T-helper 17 cell (primary cell): ENCODE measurements around the gene CCDC57. TPM values are rescaled to one million over a fixed set of nuclear protein-coding genes. Genes with fewer than 3 reads are reported as not detected.
A peak's percentile ranks its signal among the peaks of the same experiment; 100 is the strongest.

Experiments used
- ATAC-seq: fragments of 150-1000 bp; cut with Tn5 transposase; 2 replicates; pipeline ENCODE4 v1.10.0; 2021; ENCODE audit warnings: mild to moderate bottlenecking, moderate library complexity
- DNase-seq, 3 donors: peaks; one replicate each; pipeline versions ENCODE4 v3.0.0 to v3.0.0-alpha.2; 2020 to 2021
- H3K9me3 ChIP-seq: one replicate; pipeline ENCODE4 v1.7.0; 2013; ENCODE audit warnings: low read length, mild to moderate bottlenecking; ENCODE audit not compliant: control insufficient read depth, poor library complexity, severe bottlenecking
- H3K27ac Mint-ChIP-seq: one replicate; pipeline ENCODE4 v1.8.0; 2022; ENCODE audit warnings: mild to moderate bottlenecking, moderate library complexity, mixed read lengths
- H3K27me3 Mint-ChIP-seq: one replicate; pipeline ENCODE4 v1.8.0; 2022; ENCODE audit warnings: mixed read lengths
- H3K36me3 Mint-ChIP-seq: one replicate; pipeline ENCODE4 v1.8.0; 2022; ENCODE audit warnings: low read depth, mixed read lengths
- H3K4me1 Mint-ChIP-seq: one replicate; pipeline ENCODE4 v1.8.0; 2022; ENCODE audit warnings: mild to moderate bottlenecking, mixed read lengths
- H3K4me3 Mint-ChIP-seq: one replicate; pipeline ENCODE4 v1.8.0; 2022; ENCODE audit warnings: mild to moderate bottlenecking, moderate library complexity, mixed read lengths
- total RNA-seq, 4 donors: library from RNA in 2 of 4; stranded (reverse) in 2 of 4; gene quantifications; one replicate each; pipeline ENCODE4 v1.2.3 and lab custom pipeline; 2022 to 2026

Gene CCDC57
- total RNA-seq, 2 donors from 2014 or later, result 79.1 to 89.0 TPM

DNA sequence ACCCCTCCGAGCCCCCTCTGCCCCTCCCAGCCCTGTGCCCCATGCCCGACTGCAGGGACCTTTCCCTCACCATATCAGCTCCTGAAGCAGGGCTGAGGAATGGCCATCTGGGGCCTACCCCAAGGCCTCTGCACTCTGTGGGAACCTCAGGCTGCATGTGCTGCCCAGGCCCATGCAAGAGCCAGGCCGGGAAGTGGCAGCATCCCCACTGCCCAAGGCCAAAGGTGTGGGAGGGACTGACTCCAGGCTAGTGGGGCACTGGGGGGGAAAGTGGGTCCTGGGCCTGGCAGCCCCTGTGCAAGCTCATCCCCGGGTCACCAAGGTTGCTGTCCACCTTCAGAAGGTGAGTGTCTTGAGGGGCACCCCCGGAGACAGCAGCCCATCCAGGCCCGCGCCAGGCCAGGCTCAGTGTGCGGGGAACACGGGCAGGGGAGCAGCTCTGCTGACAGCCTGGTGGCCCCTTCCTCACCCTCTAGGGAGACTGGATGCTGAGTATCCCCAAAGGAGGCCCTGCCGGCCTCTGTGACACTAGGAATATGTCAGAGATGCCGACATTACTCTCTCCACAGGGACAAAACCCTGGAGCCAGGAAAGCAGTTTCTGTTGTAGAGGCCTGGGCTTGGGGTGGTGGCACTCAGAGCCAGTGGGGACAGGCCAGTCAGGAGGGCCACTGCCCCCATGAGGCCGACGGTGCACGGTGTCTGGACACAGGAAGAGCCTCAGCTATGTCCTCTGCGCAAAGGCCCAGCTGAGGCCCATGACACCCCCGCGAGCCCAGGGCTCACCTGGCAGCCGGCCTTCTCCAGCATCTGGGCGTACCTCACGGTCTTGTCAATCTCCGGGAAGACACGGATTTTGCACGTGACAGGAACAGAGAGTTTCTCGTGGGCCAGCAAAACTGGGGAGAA is 150.3 kb downstream of the CCDC57 start:
- Mint-ChIP-seq H3K4me3 (no peak overlapping the region), H3K36me3 (peaks cover 2% of the 10 kb centered on the region), H3K27me3 (no peaks in the 10 kb centered on the region), H3K4me1 (peaks cover 6% of the 10 kb centered on the region), H3K27ac (no peak overlapping the region)
- no peaks in the 10 kb centered on the region for H3K9me3 ChIP-seq
- peak in 1 of 3 donors; percentile 8 for DNase-seq
- no peak for ATAC-seq

DNA sequence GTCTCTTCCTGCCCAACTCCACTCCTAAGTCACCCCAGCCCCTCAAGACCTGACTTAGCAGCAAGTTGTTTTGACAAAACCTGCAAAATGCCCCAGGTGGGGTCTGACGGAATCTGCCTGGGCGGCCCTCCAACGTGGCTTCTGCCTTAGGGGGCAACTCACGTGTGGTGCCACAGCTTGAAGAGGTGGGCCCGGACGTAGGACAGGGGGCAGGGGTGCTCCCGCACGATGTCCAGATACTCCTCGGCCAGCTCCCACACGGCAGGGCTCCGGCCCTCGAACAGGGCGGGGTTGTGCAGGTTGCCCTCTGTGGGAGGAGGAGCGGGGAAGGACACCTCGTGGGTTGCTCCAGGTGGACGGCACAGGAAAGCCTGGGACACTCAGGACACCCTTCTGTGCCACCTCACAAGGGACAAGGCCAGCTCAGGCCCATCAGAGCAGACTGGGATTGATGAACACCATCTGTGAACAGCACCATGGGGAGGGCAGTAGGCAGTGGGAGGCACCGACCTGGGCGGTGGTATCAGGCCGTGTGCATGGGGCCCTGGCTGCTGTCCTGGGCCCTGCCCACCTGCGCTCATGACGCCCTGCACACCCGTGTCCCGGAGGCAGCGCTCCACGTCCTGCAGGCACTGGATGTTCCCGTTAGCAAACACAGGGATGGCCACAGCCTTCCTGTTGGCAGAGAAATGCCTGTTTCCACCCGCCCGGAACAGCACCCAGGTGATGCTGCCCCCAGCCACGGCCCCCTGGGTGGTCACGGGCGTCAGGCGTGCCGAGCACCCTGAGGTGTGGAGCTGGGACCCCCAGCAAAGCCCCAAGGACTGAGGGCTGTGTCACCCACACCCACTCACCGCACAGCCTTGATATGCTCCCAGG is 151.4 kb downstream of the CCDC57 start:
- peak in 1 of 3 donors; percentile 6 for DNase-seq
- Mint-ChIP-seq H3K27ac (no peak overlapping the region), H3K27me3 (no peaks in the 10 kb centered on the region), H3K4me3 (no peak overlapping the region), H3K4me1 (peaks cover 4% of the 10 kb centered on the region), H3K36me3 (peaks cover 2% of the 10 kb centered on the region)
- no peak for ATAC-seq
- no peaks in the 10 kb centered on the region for H3K9me3 ChIP-seq

GRCh38 chr17:82060614-82061013 is 152.0 kb downstream of the CCDC57 start:
- DNase-seq (peak in 1 of 3 donors; percentile 7), ATAC-seq (no peak)
- H3K4me1 Mint-ChIP-seq, result peaks cover 2% of the 10 kb centered on the region
- peaks cover 2% of the 10 kb centered on the region for H3K36me3 Mint-ChIP-seq
- no peaks in the 10 kb centered on the region for H3K9me3 ChIP-seq
- H3K27ac Mint-ChIP-seq, result no peak overlapping the region
- H3K27me3 Mint-ChIP-seq, result no peaks in the 10 kb centered on the region
- H3K4me3 Mint-ChIP-seq, result no peak overlapping the region

GRCh38 chr17:82060001-82060380 is 152.7 kb downstream of the CCDC57 start:
- peak in 1 of 3 donors; percentile 8 for DNase-seq
- no peaks in the 10 kb centered on the region for H3K9me3 ChIP-seq
- no peak overlapping the region for H3K4me3 Mint-ChIP-seq
- H3K27ac Mint-ChIP-seq, result no peak overlapping the region
- peaks cover 2% of the 10 kb centered on the region for H3K36me3 Mint-ChIP-seq
- ATAC-seq, result no peak
- no peaks in the 10 kb centered on the region for H3K27me3 Mint-ChIP-seq
- H3K4me1 Mint-ChIP-seq, result peaks cover 2% of the 10 kb centered on the region

GRCh38 chr17:82059272-82060000 is 153.2 kb downstream of the CCDC57 start:
- no peak overlapping the region for H3K4me3 Mint-ChIP-seq

DNA sequence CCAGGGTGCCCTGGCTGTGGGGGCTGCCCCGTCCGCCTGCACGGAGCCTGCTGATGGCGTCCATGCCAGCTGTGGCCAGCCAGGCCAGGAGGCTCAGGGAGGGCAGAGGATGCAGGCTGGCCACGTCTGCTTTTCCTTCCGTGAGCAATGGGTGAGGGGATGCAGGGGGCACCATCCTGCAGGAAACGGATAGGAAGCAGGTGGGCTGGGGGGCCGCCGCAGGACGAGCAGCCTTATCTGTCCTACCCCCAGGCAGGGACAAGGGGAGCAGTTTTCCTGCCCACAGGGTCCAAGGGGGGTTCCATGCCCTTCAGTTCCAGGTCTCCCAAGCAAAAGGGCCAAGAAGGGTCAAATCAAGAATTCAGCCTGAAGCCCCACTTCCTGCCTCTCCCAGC is 153.8 kb downstream of the CCDC57 start:
- peaks cover 2% of the 10 kb centered on the region for H3K4me1 Mint-ChIP-seq
- no peak overlapping the region for H3K4me3 Mint-ChIP-seq
- no peaks in the 10 kb centered on the region for H3K9me3 ChIP-seq
- ATAC-seq (no peak), DNase-seq (peak in 1 of 3 donors; percentile 4)
- H3K27me3 Mint-ChIP-seq, result no peaks in the 10 kb centered on the region
- H3K27ac Mint-ChIP-seq, result no peak overlapping the region
- H3K36me3 Mint-ChIP-seq, result peaks cover 2% of the 10 kb centered on the region

More at GRCh38 chr17:82059272-82060000, 153.2 kb downstream of the CCDC57 start:
- ATAC-seq (no peak), DNase-seq (peak in 1 of 3 donors; percentile 7)
- Mint-ChIP-seq H3K27me3 (no peaks in the 10 kb centered on the region), H3K36me3 (peaks cover 2% of the 10 kb centered on the region), H3K4me1 (peaks cover 2% of the 10 kb centered on the region), H3K27ac (no peak overlapping the region)
- H3K9me3 ChIP-seq, result no peaks in the 10 kb centered on the region

DNA sequence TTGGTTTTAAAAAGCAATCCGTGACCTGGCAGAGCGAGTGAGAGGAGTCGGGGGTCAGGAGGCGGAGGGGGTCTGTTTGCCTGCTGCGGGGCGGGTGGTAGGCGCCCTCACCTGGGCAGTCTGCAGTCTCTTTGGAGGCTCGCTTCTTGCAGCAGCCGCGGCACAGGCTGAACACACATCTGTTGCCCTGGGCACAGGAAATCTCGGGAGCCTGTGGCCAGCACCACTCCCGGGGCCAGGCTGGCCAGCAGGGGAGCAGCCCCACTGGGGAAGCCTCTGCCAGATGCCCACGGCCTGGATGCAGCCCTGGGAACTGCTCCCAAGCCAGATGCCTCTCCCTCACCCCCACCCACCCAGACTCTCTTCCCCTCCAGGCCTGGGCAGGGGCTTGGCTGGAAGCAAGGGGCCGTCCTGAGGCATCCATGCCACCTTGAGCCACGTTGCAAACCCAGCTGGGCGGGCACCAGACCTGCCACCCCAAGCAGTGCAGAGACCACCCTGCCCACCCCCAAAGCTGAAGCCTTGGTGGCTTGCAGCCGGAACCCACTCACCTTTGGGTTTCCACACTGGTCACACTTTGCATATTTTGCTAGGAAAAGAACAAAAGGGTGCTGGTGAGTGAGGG is 154.3 kb downstream of the CCDC57 start:
- DNase-seq (no peak), ATAC-seq (no peak)
- no peaks in the 10 kb centered on the region for H3K27me3 Mint-ChIP-seq
- H3K9me3 ChIP-seq, result no peaks in the 10 kb centered on the region
- H3K4me1 Mint-ChIP-seq, result peaks cover 2% of the 10 kb centered on the region
- H3K27ac Mint-ChIP-seq, result no peak overlapping the region
- peaks cover 2% of the 10 kb centered on the region for H3K36me3 Mint-ChIP-seq
- no peak overlapping the region for H3K4me3 Mint-ChIP-seq

DNA sequence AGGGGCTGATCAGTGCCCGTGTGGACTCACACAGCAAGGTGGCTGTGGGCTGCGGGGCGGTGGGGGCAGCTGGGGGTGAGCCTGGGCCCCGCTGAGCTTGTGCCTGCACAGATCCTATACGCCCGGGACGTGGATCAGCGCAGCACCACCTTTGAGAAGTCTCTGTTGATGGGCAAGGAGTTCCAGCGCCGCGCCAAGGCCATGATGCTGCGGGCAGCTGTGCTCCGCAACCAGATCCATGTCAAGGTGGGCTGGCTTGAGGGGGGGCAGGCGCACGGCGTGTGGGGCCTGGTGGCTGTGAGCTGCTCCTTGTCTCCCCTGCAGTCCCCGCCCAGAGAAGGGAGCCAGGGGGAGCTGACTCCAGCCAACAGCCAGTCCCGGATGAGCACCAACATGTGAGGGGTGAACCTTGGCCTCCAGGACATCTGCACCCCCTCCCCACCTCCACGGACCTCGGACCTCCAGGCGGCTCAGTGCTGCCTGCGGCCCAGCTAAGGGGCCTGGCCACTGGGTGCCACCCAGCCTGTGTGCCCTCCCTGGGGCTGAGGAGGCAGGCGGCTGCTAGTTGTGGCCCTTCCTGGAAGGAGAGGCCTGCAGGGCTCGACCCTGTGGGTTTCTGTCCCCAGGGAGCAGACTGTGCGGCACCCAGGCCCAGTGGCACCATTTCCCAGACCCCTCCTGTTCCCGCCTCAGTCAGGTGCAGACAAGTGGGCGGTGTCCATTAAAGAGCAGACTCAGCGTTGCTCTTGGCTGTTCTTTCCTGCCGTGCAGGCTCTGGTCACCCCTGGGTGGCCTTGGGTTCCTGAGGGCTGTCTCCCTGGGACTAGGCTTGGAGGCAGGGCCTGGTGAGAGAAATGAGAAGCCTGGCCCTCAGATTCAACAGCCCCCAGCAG is 155.7 kb downstream of the CCDC57 start:
- peak in 1 of 3 donors; percentile 9 for DNase-seq
- peaks cover 2% of the 10 kb centered on the region for H3K4me1 Mint-ChIP-seq
- H3K9me3 ChIP-seq, result no peaks in the 10 kb centered on the region
- H3K36me3 Mint-ChIP-seq, result peaks cover 2% of the 10 kb centered on the region
- H3K4me3 Mint-ChIP-seq, result no peak overlapping the region
- H3K27me3 Mint-ChIP-seq, result no peaks in the 10 kb centered on the region
- no peak for ATAC-seq
- H3K27ac Mint-ChIP-seq, result no peak overlapping the region

DNA sequence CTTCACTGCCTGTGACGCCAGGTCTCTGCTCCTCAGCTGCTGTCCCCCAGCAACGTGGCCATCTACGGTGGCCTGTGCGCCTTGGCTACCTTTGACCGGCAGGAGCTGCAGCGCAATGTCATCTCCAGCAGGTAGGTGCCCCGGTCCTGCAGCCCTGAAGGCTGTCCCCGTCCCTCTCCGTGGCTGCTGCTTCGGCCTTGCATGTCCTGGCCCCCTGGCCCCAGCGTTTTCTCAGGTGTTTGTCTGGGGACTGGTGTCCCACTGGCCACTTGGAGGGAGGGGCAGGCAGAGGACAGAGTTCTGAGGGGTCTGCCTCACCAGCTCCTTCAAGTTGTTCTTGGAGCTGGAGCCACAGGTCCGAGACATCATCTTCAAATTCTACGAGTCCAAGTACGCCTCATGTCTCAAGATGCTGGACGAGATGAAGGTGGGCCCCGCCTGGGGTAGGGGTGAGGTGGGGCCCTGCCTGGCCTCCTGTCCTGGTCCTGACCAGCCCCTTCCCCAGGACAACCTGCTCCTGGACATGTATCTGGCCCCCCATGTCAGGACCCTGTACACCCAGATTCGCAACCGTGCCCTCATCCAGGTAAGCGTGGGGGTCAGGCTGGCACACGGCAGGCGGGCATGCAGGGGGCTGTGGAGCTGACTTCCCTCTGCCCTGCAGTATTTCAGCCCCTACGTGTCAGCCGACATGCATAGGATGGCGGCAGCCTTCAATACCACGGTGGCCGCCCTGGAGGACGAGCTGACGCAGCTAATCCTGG is 156.5 kb downstream of the CCDC57 start:
- Mint-ChIP-seq H3K4me1 (peaks cover 2% of the 10 kb centered on the region), H3K27ac (no peak overlapping the region), H3K36me3 (peaks cover 2% of the 10 kb centered on the region), H3K4me3 (no peak overlapping the region), H3K27me3 (no peaks in the 10 kb centered on the region)
- no peak for ATAC-seq
- peak in 1 of 3 donors; percentile 5 for DNase-seq
- no peaks in the 10 kb centered on the region for H3K9me3 ChIP-seq

- DNase-seq (peak in 1 of 3 donors; percentile 8), ATAC-seq (no peak)
- Mint-ChIP-seq H3K27me3 (no peaks in the 10 kb centered on the region), H3K4me1 (peaks cover 8% of the 10 kb centered on the region), H3K36me3 (peaks cover 2% of the 10 kb centered on the region), H3K4me3 (peak overlapping the region; percentile 65), H3K27ac (no peak overlapping the region)
- H3K9me3 ChIP-seq, result no peaks in the 10 kb centered on the region
Measured at GRCh38 chr17:82055023-82055964, 157.3 kb downstream of the CCDC57 start.
